Effector CD8-positive, alpha-beta T cell (primary cell): Measurements from ENCODE around the gene COL6A5.
"Not testable (repeated sequence)": the region's sequence is repeated elsewhere in the genome, so short reads cannot be mapped to it uniquely, and the experiment has no call there.

Source experiments
- DNase-seq: peaks from one replicate; lab custom pipeline; 2025; lab: John Stamatoyannopoulos, UW
- total RNA-seq, 4 experiments: gene quantifications; one replicate each; lab custom pipeline; 2026; lab: John Stamatoyannopoulos, UW

Gene COL6A5, protein sequence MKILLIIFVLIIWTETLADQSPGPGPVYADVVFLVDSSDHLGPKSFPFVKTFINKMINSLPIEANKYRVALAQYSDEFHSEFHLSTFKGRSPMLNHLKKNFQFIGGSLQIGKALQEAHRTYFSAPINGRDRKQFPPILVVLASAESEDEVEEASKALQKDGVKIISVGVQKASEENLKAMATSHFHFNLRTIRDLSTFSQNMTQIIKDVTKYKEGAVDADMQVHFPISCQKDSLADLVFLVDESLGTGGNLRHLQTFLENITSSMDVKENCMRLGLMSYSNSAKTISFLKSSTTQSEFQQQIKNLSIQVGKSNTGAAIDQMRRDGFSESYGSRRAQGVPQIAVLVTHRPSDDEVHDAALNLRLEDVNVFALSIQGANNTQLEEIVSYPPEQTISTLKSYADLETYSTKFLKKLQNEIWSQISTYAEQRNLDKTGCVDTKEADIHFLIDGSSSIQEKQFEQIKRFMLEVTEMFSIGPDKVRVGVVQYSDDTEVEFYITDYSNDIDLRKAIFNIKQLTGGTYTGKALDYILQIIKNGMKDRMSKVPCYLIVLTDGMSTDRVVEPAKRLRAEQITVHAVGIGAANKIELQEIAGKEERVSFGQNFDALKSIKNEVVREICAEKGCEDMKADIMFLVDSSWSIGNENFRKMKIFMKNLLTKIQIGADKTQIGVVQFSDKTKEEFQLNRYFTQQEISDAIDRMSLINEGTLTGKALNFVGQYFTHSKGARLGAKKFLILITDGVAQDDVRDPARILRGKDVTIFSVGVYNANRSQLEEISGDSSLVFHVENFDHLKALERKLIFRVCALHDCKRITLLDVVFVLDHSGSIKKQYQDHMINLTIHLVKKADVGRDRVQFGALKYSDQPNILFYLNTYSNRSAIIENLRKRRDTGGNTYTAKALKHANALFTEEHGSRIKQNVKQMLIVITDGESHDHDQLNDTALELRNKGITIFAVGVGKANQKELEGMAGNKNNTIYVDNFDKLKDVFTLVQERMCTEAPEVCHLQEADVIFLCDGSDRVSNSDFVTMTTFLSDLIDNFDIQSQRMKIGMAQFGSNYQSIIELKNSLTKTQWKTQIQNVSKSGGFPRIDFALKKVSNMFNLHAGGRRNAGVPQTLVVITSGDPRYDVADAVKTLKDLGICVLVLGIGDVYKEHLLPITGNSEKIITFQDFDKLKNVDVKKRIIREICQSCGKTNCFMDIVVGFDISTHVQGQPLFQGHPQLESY (N-terminal part only)
- total RNA-seq = 0 reads per million in 4 experiments

DNA sequence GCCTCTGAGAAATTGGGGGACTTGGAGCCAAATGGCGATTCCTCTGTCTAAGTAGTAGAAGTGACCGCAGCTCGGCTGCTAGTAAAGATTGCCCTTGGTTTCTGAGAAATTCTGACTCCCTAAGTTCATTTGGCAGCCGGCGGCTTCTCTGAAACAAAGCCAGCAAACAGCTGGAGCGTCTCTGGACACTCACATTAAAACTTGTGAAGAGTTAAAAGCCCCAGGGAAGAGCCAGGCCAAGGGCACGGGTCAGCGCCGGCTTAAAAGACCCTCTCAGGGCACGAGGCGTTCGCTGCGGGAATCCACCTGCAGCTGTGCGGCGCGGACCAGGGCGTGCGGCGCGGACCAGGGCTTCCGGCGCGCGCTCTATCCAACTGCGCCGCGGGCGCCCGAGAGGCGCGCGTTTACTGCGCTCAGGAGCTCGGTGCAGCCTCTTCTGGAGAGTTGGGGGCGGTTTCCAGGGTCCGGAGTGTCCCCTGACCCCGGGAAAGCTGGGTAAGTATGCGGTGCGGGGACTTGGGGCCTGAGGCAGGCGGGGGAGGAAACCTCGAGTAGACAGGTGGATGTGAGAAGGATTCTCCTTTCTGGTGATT lies at the start of gene COL6A5:
Gene COL6A5 (plus strand): TSS at position 186 of the 593 bp plus-strand sequence. CDS start 27,967 bp downstream, outside the sequence.
- DNase-seq = no peak

DNA sequence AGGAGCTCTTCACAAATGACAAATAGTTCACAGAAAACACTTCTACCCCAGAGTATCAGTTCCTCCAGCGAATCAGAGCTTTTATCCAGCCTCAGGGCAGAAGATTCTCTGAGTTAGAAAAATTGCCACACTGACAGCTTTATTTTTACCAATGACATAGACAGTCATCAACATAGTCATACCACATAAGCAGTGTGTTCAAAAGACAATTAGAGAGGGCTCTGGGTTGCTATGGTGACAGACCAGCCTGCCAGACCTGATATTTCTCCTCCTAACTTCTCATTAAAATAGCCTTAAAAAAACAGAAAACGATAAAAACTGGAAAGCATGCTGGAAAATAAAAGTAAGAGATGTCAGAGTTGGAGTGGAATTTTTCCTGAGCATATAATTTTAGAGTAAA lies 45.9 kb upstream of the COL6A5 start:
- no peak for DNase-seq

DNA sequence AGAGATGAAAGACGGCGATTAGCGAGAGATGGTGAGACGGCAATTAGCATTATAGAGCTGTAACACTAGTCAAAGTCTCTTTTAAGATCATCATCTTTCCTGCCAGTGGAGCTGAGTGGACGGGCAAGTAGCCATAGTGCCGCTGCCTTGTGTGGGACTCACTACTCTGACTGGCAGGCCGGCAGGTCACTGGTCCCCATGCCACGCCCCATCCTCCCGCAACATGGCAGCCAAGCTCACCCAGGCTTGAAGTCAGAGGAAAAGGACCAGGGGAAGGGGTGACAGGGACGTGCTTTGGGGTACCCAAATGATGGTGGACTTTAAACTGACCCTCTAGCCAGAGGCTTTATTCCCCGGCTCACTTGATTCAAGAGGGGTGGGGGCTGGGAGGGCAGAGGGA lies 44.6 kb upstream of the COL6A5 start:
- DNase-seq = no peak

DNA sequence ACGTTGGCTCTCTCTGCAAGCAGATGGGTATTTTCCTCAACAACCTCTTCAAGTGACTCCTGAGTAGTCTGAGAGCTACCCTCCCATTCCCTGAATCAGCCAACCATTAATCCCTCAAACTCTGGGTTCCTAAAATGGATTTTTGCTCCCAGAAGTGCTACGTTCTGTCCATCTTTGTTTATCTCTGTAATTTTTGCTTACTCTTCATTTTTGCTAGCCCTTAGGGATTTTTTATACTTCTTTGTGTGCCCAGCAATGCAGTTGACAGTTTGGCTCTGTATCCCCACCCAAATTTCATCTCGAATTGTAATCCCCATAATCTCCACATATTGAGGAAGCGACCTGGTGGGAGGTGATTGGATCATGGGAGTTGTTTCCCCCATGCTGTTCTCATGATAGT lies 35.4 kb upstream of the COL6A5 start:
- no peak for DNase-seq

DNA sequence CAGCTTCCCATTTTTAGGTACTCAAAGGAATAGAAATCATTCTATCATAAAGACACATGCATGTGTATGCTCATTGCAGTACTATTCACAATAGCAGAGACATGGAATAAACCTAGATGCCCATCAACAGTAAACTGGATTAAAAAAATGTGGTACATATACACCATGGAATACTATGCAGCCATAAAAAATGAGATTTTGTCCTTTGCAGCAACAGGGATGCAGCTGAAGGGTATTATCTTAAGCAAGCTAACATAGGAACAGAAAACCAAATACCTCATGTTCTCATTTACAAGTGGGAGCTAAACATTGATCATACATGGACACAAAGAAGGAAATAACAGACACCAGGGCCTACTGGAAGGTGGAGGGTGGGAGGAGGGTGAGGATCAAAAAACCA lies 33.1 kb upstream of the COL6A5 start:
- DNase-seq = no peak

DNA sequence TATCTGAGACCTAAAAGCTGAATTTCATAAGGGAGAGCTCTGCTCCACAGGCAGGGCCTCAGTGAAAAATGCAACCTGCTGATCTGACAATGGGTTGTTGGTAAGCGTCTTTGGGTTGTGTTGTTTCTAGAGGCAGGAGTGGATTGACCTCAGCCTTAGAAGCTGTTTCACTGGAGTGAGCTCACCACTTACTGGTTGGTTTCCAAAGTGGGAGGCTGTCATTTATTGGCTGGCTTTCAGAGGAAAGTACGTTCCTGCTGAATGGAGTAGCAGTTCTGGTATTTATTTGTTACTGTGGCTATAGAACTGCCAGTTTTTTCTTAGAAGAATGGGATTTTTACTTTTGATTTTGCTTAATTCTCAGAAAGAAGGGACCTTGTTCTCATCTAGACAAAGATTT lies 29.3 kb upstream of the COL6A5 start:
- no peak for DNase-seq

DNA sequence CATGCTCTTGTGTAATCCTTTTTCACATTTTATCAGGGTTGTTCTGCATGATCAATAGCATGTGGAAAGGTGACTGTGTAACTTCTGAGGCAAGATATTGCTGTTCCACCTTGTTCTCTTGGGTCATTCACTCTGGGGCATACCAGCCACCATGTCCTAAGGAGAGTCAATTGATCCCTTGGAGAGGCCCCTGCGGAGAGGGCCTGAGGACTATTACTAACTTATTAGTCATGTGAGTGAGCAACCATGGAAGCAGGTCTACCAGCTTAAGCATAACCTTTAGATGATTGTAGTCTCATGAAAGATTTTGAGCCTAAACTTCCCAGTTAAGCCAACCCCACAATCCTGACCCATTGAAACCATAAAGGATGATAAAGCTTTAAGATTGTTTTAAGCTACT lies 22.0 kb upstream of the COL6A5 start:
- DNase-seq = no peak

DNA sequence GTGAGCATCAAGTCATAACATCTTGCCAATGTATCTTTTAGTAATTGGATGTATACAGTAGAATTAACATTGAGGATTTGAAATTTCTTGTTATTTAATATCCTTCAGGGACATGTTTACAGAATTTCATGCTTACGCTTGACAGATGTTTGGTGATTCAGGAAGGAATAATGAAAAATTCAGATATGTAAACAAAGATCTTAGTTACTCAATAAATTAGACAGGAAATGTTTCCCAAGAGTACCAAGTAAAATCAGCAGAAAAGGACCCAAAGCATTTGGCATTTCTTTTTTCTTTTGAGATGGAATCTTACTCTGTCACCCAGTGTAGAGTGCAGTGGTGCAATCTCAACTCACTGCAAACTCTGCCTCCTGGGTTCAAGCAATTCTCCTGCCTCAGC lies 4.7 kb upstream of the COL6A5 start:
- no peak for DNase-seq

DNA sequence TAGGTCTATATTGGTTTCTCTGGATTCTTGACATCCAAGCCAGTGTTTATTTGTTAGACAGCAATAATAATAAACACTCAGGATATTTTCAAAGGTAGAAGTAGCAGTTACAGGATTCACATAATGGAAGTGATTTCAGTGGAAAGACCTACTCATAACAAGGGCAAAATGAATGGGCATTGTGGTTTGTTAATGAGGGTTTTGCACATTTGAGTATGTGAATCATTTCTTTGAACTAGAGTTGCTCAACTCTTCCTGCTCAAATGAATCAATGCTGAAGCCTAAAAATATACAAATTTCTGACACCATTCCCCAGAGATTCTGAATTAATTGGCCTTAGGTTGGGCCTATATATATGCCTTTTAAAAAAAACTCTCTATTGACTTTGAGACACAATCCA lies 4.1 kb upstream of the COL6A5 start:
- DNase-seq = no peak

DNA sequence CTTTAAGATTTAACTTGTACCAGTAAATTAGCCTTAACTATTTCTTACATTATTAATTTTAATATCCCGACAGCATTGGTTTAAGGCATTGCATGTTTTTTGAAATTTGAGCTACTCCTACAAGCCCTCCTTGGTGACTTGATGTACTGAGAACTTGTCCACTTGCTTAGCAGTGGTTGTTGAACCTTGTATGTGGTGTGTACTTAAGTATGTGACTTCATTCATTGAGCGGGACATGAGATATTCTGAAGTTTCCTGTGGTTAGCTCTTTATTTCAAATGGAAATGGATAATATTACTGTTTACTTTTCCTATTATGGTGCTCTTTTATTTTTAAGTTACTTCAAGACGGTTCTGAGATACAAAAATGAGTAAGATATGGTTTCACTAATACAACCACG lies 3.6 kb upstream of the COL6A5 start:
- DNase-seq = no peak

DNA sequence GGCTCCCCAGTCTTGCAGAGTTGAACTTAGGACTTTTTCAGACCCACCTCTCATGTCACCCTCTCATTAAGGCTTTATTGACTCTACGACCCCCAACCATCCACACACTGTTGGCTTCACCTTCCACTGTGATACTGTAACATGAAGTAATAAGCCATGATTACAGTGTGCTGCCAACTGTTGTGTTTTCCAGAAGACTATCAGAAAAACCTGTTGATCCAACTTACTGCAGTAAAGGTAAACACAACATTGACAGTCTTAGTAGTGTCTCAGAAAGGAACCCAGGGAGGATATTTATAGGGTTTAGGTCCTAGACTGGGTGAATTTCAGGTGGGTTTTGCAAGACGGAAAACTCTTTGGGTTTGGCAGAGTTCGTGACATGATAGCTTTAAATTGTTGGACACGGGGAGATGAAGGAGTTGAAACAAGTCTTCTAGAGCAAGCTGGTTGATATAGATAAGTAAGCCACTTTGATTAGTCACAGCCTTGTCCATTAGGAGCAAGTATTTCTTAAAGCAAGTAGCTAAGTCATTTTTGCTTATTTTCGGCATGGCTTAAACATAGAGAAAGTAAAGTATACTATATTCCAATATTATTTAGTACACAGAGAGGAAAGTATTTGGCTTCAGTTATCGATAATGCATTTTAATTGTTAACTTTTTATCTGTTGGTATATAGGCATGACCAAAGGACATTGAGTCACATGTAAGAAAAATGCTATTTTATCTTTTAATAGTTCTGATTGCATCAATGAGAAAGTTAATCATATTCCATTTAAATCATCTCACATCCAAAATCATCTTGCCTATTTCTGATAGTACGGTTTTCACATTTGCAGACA lies 2.4 kb upstream of the COL6A5 start:
- no peak for DNase-seq

DNA sequence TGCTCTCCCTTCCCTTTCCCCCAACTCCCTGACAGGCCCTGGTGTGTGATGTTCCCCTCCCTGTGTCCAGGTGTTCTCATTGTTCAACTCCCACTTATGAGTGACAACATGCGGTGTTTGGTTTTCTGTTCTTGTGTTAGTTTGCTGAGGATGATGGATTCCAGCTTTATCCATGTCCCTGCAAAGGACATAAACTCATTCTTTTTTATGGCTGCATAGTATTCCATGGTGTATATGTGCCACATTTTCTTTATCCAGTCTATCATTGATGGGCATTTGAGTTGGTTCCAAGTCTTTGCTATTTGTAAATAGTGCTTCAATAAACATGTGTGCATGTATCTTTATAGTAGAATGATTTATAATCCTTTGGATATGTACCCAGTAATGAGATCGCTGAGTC lies 2.8 kb downstream of the COL6A5 start:
- DNase-seq = not testable (repeated sequence)

DNA sequence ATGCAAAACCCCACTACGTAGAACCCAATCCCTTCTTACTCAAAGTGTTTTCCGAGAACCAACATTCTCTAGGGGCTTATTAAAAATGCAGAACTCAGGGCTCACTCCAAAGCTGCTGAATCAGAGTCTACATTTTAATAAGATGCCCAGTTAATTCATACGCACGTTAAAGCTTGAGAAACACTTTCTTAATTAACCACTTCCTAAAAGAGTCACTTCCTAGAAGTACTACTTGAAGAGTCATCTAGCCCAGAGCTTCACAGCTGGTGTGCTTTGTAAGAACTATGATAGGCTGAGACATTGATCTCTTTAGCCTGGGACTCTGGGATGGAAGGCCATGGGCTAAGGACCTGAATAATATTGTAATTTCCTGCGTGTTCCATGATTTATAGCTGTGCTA lies 9.0 kb downstream of the COL6A5 start:
- no peak for DNase-seq

DNA sequence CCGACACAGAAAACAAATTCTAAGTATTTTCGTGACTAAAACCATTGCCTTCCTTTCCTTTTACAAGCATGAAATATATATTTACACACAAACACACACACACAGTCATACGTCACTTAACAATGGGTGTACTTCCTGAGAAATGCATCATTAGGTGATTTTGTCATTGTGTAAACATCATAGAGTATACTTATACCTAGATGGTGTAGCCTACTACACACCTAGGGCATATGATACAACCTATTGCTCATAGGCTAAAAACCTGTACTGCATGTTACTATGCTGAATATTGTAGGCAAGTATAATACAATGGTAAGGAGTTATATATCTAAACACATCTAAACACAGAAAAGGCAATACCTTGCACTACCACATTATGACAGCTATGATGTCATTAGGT lies 28.6 kb downstream of the COL6A5 start:
- DNase-seq = no peak

DNA sequence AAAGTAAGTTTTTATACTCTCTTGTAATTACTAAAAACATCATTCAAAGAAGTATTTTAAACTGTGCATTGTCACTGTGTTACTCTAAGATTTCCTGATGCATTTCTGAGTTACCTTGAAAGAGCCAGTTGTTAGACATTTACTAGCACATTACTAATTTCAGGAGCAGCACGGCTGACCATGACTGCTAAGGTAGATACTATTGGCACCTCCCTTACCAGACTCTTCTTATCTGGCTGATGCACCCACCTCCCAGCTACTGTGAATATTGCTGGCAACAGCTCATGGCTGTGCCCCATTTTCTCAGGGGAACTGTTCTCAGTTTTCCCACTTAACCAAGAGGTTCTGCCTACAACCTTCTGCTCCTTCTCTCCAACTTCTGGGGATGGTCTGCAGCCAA lies 29.4 kb downstream of the COL6A5 start:
- no peak for DNase-seq

DNA sequence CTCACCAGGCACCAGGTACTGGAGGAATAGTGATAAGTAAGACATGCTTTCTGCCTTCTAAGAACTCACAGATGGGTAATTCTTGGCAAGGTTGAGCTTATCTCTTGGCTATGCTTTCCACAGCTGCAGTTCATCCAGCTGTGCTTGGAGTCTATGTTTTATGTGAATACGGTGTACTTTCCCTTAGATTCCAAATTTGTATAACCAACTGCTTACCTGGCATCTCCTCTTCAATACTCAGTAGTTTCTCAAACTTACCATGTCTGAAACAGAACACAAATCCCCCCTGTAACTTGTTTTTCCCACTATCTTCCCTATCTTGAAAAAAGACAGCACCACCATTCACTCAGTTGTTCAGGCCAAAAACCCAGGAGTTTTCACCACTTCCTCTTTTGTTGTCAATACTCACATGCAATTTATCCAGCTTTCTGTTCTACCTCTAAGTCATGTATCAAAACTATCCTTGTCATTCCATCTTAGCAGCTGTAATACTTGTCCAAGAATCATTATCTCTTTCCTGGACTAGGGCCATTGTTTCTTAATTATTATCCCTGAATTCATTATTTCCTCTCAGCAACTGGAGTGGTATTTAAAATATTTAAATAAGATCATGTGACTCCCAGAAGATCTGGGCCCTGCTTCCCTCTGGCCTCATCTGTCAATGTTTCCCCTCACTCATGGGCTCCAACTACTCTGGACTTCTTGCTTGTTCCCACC lies 32.6 kb downstream of the COL6A5 start:
- DNase-seq = no peak

DNA sequence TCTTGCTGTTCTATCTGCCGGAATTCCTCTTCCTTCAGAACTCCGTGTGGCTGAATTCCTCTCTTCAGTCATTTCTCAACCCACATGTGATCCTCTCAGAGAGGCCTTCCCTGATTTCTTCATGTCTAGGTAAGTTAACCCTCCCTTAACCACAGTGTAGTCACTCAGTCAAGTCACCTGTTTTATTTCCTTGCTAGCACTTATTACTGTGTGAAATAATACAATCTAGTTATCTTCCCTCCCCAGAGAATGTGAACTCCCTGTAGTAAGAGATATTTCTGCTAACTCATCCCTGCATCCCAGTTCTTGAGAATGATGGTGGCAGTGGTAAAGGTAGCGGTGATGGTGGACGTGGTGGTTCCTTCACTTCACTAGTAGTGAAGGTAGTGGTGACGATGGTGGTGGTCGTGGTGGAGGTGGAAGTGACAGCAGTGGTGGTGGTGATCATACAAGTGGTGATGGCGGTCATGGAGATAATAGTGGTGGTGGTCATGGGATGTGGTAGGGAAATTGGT lies 33.3 kb downstream of the COL6A5 start:
- no peak for DNase-seq

DNA sequence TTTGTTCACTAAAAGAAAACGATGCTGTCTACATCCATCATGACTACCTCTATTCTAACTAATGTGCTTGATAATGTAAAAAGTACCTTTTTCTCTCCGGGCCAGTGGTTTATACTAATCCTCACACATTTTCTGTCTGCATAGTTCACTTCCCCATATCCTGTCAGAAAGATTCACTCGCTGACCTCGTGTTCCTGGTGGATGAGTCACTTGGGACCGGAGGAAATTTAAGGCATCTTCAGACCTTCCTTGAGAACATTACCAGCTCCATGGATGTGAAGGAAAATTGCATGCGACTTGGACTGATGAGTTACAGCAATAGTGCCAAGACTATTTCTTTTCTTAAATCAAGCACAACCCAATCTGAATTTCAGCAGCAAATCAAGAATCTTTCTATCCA lies 33.8 kb downstream of the COL6A5 start:
- DNase-seq = no peak

DNA sequence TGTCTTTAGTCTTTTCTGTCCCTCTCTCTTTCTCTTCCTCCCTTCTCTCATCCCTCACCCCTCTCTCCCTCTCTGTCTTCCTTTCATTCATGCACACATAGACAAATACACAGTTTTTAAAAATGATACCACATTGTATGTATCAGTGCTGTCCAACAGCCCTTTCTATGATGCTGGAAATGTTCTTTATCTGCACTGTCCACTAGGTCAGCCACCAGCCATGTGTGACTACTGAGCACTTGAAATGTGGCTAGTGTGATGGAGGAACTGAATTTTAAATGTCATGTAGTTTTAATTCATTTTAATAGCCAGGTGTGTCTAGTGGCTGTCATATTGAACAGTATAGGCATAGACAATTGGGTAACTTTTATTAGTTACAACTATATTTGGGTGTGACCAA lies 34.9 kb downstream of the COL6A5 start:
- no peak for DNase-seq

DNA sequence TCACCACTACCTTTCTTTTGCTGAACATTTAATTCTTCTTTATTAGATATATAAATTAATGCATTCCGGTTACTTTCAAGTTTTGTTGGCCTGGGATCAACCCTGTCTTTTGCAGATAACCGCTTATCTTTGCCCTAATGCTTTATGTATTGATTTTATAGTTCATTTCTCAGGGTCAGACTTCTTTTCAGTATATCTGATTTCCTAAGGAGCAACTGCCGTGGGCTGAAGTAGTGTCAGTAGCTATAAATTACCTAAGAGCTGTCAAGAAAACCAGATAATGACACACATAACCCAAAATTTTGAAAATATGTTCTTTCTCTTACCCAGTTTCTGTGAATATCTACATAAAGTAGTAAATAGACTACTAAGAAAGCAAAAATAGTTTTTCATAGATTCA lies 38.0 kb downstream of the COL6A5 start:
- no peak for DNase-seq
